HPDE6-E6E7 (cell line): ENCODE measurements around the gene SERPINA1.
"Not testable (repeated sequence)": the region's sequence is repeated elsewhere in the genome, so short reads cannot be mapped to it uniquely, and the experiment has no call there.

Experiments used
- DNase-seq: peaks from one replicate; pipeline ENCODE4 v3.0.0; 2011; ENCODE audit warnings: missing footprints; ENCODE audit errors: extremely low spot score

SERPINA1 gene

GRCh38 chr14:94369766-94370523 is 18.5 kb downstream of the SERPINA1 start:
- not testable (repeated sequence) for DNase-seq

- no peak for DNase-seq
These were observed 19.4 kb downstream of the SERPINA1 start for GRCh38 chr14:94368956-94369355.

- no peak for DNase-seq
These were observed 20.2 kb downstream of the SERPINA1 start for GRCh38 chr14:94368243-94368590.

GRCh38 chr14:94367347-94368242 is 20.8 kb downstream of the SERPINA1 start:
- DNase-seq: no peak

- no peak for DNase-seq
These were observed 22.1 kb downstream of the SERPINA1 start, which contains the start of gene SERPINA2 for GRCh38 chr14:94366146-94366915. Gene SERPINA2, minus strand, starts transcription at chr14:94366698.

GRCh38 chr14:94365624-94366023 is 22.8 kb downstream of the SERPINA1 start:
- DNase-seq: no peak

GRCh38 chr14:94364964-94365363 is 23.4 kb downstream of the SERPINA1 start:
- no peak for DNase-seq

GRCh38 chr14:94364037-94364436 is 24.4 kb downstream of the SERPINA1 start:
- DNase-seq: no peak

- DNase-seq: no peak
These were observed 25.2 kb downstream of the SERPINA1 start for GRCh38 chr14:94363151-94363624.

- no peak for DNase-seq
These were observed 25.7 kb downstream of the SERPINA1 start for GRCh38 chr14:94362614-94363133.

GRCh38 chr14:94361682-94362081 is 26.7 kb downstream of the SERPINA1 start:
- DNase-seq: no peak

- no peak for DNase-seq
These were observed 27.3 kb downstream of the SERPINA1 start for GRCh38 chr14:94360945-94361565.

GRCh38 chr14:94357166-94357565 is 31.2 kb downstream of the SERPINA1 start:
- no peak for DNase-seq

- no peak for DNase-seq
These were observed 31.9 kb downstream of the SERPINA1 start for GRCh38 chr14:94356379-94357056.

GRCh38 chr14:94355191-94355794 is 33.1 kb downstream of the SERPINA1 start:
- DNase-seq: no peak

GRCh38 chr14:94354638-94355185 is 33.7 kb downstream of the SERPINA1 start:
- DNase-seq: no peak

GRCh38 chr14:94354190-94354589 is 34.2 kb downstream of the SERPINA1 start:
- not testable (repeated sequence) for DNase-seq

GRCh38 chr14:94349276-94349675 is 39.1 kb downstream of the SERPINA1 start:
- DNase-seq: no peak

- DNase-seq: no peak
These were observed 39.6 kb downstream of the SERPINA1 start for GRCh38 chr14:94348836-94349235.

GRCh38 chr14:94346841-94347240 is 41.6 kb downstream of the SERPINA1 start:
- DNase-seq: no peak
